GM12892 (cell line): ENCODE data around the gene FAM20B.

Source experiments
- POLR2A ChIP-seq: IDR thresholded peaks from 2 replicates; pipeline ENCODE4 v1.6.1; 2011; ENCODE audit warnings: low read depth, low read length, control low read depth
- POLR2AphosphoS5 ChIP-seq: IDR thresholded peaks from 2 replicates; pipeline ENCODE4 v1.6.1; 2011; ENCODE audit warnings: low read depth, low read length, control low read depth
- TAF1 ChIP-seq: IDR thresholded peaks from 2 replicates; pipeline ENCODE4 v1.6.1; 2011; ENCODE audit warnings: low read depth, mild to moderate bottlenecking, control low read depth, low read length, borderline replicate concordance

DNA sequence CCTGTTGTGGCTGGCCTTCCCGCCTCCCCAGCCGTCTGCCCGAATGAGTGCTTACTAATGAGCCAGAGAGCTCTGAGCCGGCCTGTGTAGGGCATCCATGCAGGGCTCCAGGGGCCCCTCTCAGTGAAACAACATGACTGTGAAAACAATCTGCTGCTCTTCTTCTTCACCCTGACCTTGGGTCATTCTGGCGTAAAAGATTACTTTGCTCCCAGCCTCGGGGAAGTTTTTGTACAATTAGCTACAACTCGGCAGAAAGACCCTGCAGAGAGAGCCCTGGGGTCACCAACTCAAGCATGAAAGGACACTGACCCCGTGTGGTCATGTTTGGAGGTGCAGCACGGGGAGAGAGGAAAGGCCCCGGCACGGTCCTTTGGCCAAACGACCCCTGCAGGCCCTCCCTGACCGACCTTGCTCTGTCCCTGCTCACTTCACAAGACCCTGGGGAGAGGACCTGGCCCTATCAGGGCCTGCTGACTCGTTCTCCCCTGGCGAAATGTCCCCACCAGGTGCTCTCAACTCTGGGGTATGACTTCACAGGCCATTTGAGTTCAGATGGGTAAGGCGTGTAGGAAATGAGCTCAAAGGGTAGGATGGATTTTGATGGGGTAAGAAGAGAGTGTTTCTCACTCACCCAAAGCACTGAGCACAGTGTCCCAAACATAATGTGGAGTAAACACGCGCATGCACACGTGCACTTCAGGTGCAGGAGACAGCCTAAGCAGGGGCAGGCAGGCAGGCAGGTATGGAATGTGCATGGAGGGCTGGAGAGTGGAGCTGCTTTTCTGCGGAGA, 22.9 kb upstream of the FAM20B start:
- no peak for TF ChIP-seq TAF1
- TF ChIP-seq POLR2AphosphoS5, result no peak
- TF ChIP-seq POLR2A, result no peak
